Activated CD4-positive, alpha-beta T cell treated with anti-CD3 and anti-CD28 coated beads, Interleukin-2, amount 50 U/mL, for 48 hours (primary cell): Measurements from ENCODE around the gene MAP10.
"Not testable (repeated sequence)": the region's sequence is repeated elsewhere in the genome, so short reads cannot be mapped to it uniquely, and the experiment has no call there.

Source experiments
- DNase-seq, 2 experiments: peaks; one replicate each; pipeline ENCODE4 v3.0.0-alpha.2; 2020

The MAP10 gene, protein sequence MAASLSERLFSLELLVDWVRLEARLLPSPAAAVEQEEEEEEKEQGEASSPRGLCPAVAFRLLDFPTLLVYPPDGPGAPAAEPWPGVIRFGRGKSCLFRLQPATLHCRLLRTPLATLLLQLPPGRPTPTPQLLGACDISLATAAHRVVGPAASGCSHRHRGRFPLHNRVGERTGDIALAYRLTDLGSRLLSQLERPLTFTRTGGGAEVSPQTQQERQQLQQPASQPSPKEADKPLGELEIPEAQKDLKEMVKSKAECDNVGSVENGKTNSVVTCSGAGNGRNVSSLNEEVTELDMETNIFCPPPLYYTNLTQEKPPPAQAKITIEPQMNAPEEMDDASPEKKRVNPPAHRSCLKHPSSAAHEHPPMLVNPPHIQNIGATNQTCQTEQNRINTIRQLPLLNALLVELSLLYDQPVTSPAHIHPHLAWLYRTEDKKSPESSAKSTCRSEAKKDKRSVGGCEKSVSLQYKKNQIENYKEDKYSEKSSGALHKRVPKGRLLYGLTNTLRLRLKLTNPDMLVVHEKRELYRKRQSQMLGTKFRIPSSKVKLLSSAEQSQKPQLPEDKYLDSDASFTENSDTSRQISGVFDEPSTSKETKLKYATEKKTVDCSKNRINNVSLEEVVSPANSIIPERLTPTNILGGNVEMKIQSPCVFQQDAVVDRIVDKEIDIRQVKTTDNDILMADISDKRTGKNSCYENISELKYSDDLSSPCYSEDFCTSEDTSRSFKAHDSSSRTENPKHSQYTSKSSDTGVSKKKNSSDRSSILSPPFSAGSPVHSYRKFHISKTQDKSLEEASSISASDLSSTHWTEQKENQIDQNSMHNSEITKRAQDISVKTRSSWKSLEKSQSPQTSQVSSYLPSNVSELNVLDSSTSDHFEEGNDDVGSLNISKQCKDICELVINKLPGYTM

DNA sequence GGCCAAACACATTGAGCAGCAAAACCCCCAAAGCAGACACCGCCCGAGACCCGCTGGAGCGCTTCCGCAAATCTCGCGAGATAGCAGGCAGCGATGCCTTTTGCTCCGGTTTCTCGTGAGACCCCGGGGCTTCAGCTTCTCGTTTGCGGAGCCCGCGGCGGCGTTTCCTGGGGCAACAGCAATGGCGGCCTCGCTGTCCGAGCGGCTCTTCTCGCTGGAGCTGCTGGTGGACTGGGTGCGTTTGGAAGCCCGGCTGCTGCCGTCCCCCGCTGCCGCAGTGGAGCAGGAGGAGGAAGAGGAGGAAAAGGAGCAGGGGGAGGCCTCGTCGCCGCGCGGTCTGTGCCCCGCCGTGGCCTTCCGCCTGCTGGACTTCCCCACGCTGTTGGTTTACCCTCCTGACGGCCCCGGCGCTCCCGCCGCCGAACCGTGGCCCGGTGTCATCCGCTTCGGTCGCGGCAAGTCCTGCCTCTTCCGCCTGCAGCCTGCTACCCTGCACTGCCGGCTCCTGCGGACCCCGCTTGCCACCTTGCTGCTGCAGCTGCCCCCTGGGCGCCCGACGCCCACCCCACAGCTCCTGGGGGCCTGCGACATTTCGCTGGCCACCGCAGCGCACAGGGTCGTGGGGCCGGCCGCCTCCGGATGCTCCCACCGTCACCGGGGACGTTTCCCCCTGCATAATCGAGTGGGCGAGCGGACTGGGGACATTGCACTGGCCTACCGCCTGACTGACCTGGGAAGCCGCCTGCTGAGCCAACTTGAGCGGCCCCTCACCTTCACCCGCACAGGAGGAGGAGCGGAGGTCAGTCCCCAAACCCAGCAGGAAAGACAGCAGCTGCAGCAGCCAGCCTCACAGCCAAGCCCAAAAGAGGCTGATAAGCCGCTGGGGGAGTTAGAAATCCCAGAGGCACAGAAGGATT lies at the start of gene MAP10:
MAP10 (plus strand) TSS at position 148 of the 917 bp plus-strand sequence; CDS start at position 182, 34 bp downstream.
- DNase-seq = peak; percentile 73 to 80

GRCh38 chr1:232764458-232765251 lies 40.6 kb upstream of the MAP10 start:
- DNase-seq = no peak

- DNase-seq = no peak
These were observed 39.7 kb upstream of the MAP10 start for GRCh38 chr1:232765542-232765941.

GRCh38 chr1:232766241-232766890 lies 38.9 kb upstream of the MAP10 start:
- no peak for DNase-seq

GRCh38 chr1:232766904-232767303 lies 38.3 kb upstream of the MAP10 start:
- no peak for DNase-seq

DNA sequence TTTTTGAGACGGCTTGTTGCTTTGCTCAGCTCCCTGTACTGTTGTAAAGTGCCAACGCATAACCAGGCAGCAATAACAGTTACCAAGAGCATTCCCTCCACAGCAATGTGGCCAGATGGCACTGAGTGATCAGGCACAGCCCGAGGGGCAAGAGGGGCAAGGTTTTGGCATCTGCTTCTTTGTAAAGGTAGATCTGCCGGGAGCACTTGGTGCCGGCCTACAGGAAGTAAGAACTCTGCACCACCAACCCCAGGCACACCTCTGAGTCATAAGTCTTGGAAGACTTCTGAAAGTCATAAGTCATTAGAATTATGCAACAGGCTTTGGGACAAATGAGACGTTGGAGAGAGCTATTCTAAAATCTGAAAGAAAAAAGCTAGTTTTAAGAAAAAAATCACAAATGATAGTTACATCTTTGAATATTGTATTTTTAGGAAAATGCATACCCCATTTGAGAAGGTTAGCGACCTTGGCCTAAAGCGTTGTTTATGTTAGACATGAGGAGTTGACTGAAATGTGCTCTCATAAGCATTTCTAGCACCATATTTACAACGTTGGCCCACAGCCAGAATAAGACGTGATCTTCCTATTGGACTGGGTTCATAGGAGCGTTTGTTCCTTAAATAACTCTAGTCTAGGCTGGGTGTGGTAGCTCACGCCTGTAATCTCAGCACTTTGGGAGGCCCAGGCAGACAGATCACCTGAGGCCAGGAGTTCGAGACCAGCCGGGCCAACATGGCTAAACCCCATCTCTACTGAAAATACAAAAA lies 37.7 kb upstream of the MAP10 start:
- DNase-seq = no peak

- no peak for DNase-seq
These were observed 36.4 kb upstream of the MAP10 start for GRCh38 chr1:232768793-232769192.

- no peak for DNase-seq
These were observed 35.5 kb upstream of the MAP10 start for GRCh38 chr1:232769733-232770132.

GRCh38 chr1:232773752-232774151 lies 31.5 kb upstream of the MAP10 start:
- DNase-seq = no peak

- no peak for DNase-seq
These were observed 28.6 kb upstream of the MAP10 start for GRCh38 chr1:232776526-232777106.

DNA sequence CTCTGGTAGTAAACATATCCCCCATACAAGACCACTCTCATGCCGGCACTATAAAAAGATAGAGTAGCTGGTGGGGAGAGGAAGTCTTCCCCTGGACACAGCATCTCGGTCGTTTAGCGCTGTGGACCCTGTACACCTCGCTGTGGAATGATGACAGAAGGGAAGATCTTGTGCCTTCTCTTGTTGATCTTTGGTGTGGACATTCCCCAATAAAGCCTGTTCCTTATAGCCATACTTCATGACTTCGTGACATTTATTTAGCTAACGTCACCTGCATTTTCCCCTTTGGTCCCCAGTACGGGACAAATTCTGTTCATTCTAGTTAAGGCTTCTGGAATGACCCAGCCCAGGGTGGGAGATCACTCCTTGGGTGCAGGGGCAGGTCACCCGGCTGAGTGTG lies 24.9 kb upstream of the MAP10 start:
- no peak for DNase-seq

GRCh38 chr1:232784794-232785193 lies 20.4 kb upstream of the MAP10 start:
- DNase-seq = no peak

DNA sequence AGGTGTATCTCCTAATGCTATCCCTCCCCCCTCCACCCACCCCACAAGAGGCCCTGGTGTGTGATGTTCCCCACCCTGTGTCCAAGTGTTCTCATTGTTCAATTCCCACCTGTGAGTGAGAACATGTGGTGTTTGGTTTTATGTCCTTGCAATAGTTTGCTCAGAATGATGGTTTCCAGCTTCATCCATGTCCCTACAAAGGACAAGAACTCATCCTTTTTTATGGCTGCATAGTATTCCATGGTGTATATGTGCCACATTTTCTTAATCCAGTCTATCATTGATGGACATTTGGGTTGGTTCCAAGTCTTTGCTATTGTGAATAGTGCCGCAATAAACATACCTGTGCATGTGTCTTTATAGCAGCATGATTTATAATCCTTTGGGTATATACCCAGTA lies 19.6 kb upstream of the MAP10 start:
- DNase-seq = not testable (repeated sequence)

- no peak for DNase-seq
These were observed 18.3 kb upstream of the MAP10 start for GRCh38 chr1:232786845-232787455.

DNA sequence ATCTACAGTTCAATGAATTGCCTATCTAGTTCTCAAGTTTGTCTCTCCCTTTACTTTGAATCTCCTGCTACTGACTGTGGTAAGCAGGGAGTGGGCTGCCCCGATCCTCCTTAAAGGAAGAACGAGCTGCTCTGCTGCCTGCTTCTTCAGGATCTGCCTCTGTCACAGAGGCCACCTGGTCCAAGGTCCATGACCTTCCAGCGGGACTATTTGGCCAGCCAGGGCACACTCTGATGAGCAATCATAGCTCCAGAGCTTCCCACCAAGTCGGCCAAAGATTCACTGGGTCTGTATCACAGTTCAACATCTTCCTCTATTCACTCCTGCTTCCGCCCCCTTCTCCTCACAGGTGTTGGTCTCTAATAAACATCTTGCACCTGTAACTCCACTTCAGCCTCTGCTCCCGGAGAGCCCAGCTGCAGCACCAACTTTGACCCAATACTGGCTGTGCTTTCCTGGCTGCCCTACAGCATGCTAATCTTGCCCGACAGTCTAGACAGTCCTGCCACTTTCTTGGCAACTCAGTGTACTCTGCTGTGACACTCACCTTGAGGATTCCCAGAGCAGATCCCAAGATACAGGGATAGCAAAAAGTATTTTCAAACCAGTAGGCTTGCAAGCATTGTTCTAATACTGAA lies 16.9 kb upstream of the MAP10 start:
- no peak for DNase-seq

DNA sequence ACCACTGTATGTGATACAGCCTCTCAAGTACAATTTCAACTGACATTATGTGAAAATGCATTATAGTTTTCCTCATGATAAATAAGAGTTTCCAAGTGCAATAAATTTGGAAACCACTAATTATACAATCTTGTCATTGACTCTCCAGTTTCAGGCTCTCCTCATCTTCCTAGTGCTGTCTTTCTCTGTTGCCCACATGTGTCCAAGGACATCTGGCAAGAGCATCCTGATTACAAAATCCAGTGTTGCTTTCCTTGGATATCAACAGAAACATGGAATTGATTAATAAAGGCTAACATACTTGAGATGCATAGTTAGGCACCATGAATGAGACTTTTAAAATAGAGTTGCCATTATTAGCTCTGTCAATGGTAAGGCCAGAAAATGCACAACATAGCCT lies 15.6 kb upstream of the MAP10 start:
- no peak for DNase-seq

- no peak for DNase-seq
These were observed 12.3 kb upstream of the MAP10 start for GRCh38 chr1:232792949-232793348.

GRCh38 chr1:232793944-232794343 lies 11.3 kb upstream of the MAP10 start:
- peak in 1 of 2 experiments; percentile 10 for DNase-seq

DNA sequence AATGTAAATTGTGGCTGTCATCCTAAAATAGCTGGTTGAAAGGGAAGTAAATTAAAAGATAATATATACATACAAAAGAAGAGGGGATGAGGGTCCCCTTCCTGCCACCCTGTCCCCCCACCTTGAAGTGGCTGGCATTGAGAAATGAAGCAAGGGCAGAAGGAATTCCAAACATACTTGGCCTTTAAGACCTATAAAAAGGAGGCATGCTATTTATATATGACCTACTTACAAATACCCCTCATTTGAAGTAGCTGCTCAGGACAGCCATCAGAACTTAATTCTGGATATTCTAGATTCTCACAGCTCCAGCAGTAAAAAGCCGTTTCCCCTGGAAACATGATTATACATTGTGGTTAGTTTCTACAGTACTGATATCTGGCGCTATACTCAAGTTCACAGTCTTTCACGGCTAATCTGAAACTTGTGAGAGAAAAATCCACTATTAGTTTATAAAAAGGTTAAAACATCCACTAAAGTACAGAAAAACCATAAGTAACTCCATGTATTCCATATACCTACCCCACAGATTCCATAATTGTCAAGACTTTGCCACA lies 9.6 kb upstream of the MAP10 start:
- DNase-seq = no peak
